OCI-LY1 (cell line): ENCODE data around the gene BABAM2.

Experiments used
- EZH2 ChIP-seq: fragments of 200-600 bp; sonication (generic), shearing (Covaris generic); IDR thresholded peaks from 2 replicates; pipeline ENCODE4 v1.8.0; 2017; ENCODE audit warnings: borderline replicate concordance, mixed run types, mild to moderate bottlenecking, antibody characterized with exemption, low read length, moderate library complexity, mixed read lengths
- TF ChIP-seq, protein P1 (sequence below): fragments of 200-600 bp; sonication (generic), shearing (Covaris generic); IDR thresholded peaks from 2 replicates; pipeline ENCODE4 v1.5.1; 2017; ENCODE audit warnings: mild to moderate bottlenecking, antibody characterized with exemption, low read length, moderate library complexity, mixed read lengths

DNA sequence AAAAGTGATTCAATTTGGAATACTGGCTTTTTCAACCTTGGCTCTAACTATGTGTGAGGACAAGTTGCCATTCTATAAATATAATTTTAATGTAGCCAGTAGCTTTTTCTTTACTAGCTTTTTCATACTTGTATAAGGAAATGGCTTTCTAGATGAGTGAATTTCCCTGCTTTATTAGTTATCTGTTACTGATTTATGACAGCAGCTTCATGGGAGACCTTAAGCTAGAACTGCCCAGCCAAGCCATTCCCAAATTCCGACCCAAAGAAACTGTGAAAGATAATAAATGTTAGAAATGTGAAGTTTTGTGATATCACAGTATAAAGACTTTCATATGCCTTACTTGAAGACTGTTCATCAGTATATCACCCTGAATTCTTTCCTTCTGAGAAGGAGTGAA is 32.3 kb downstream of the BABAM2 start:
- TF ChIP-seq, protein P1, sequence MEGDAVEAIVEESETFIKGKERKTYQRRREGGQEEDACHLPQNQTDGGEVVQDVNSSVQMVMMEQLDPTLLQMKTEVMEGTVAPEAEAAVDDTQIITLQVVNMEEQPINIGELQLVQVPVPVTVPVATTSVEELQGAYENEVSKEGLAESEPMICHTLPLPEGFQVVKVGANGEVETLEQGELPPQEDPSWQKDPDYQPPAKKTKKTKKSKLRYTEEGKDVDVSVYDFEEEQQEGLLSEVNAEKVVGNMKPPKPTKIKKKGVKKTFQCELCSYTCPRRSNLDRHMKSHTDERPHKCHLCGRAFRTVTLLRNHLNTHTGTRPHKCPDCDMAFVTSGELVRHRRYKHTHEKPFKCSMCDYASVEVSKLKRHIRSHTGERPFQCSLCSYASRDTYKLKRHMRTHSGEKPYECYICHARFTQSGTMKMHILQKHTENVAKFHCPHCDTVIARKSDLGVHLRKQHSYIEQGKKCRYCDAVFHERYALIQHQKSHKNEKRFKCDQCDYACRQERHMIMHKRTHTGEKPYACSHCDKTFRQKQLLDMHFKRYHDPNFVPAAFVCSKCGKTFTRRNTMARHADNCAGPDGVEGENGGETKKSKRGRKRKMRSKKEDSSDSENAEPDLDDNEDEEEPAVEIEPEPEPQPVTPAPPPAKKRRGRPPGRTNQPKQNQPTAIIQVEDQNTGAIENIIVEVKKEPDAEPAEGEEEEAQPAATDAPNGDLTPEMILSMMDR = no peak
- TF ChIP-seq EZH2 = no peak
